Suprapubic skin (tissue), 3 donors: ENCODE measurements around the gene LORICRIN.

Experiments used
- CTCF ChIP-seq, 2 donors: fragments of 200-600 bp in 1 of 2; fragments of 450-650 bp in 1 of 2; sonication (generic) in 1 of 2; IDR thresholded peaks; one replicate each; pipeline ENCODE4 v1.5.1; 2016 to 2019; ENCODE audit warnings: antibody characterized with exemption in 2 of 2, mild to moderate bottlenecking in 1 of 2, moderate library complexity in 1 of 2
- EP300 ChIP-seq: sonication (generic); formaldehyde crosslinking; IDR thresholded peaks from one replicate; pipeline ENCODE4 v1.6.1; 2017; ENCODE audit warnings: antibody characterized with exemption

- TF ChIP-seq CTCF (IDR thresholded peaks at IDR 0.05) = no peak
- TF ChIP-seq EP300 = no peak
These were observed 32.7 kb downstream of the LORICRIN start for GRCh38 chr1:153292185-153292584.
